GM12878 (cell line): ENCODE results near the gene FRK.

Experiments
- ATF3 ChIP-seq: IDR thresholded peaks from 2 replicates; pipeline ENCODE4 v1.6.1; 2011; ENCODE audit warnings: low read depth, mild to moderate bottlenecking, low read length, moderate library complexity, borderline replicate concordance; ENCODE audit errors: extremely low read depth
- CTCF ChIP-seq, 3 experiments: IDR thresholded peaks in 2 of 3; conservative IDR thresholded peaks in 1 of 3; 2 replicates each; pipeline ENCODE4 v1.5.1; 2011; ENCODE audit warnings: low read depth in 3 of 3, low read length in 3 of 3, mild to moderate bottlenecking in 3 of 3, control low read depth in 2 of 3, moderate library complexity in 2 of 3, inconsistent platforms in 1 of 3, mixed read lengths in 1 of 3; ENCODE audit not compliant: control insufficient read depth in 2 of 3, insufficient read depth in 1 of 3; ENCODE audit errors: extremely low read depth in 1 of 3
- EP300 ChIP-seq, 2 experiments: fragments of 150-350 bp in 1 of 2; IDR thresholded peaks; 2 replicates each; pipeline ENCODE4 v1.6.1; 2011 to 2012; ENCODE audit warnings: low read depth in 2 of 2, low read length in 2 of 2, borderline replicate concordance in 1 of 2, improper control_type of control experiment in 1 of 2, inconsistent platforms in 1 of 2; ENCODE audit not compliant: control insufficient read depth in 1 of 2
- NFIC ChIP-seq: IDR thresholded peaks from 2 replicates; pipeline ENCODE4 v1.6.1; 2012; ENCODE audit warnings: low read depth, mild to moderate bottlenecking, inconsistent platforms, low read length, moderate library complexity
- RAD21 ChIP-seq: IDR thresholded peaks from 2 replicates; pipeline ENCODE4 v1.6.1; 2011; ENCODE audit warnings: mild to moderate bottlenecking, low read depth, low read length, moderate library complexity; ENCODE audit not compliant: insufficient read depth

GRCh38 chr6:116083052-116083451, 22.4 kb upstream of the FRK start:
- no peak for TF ChIP-seq NFIC
- no peak for TF ChIP-seq RAD21
- TF ChIP-seq EP300 (IDR thresholded peaks at IDR 0.05; ENCODE audit: borderline replicate concordance in 1 of 2, control insufficient read depth in 1 of 2, low read depth in 2 of 2, low read length in 2 of 2): no peak
- no peak for TF ChIP-seq CTCF (IDR thresholded peaks at IDR 0.05 in 2 of 3, conservative IDR thresholded peaks at IDR 0.05 in 1 of 3; ENCODE audit: control insufficient read depth in 2 of 3, extremely low read depth in 1 of 3, insufficient read depth in 1 of 3, low read depth in 3 of 3, low read length in 3 of 3)
- TF ChIP-seq ATF3: no peak
